NK-92 (cell line): ENCODE measurements around the gene ARSG.
"Not testable (repeated sequence)": the region's sequence is repeated elsewhere in the genome, so short reads cannot be mapped to it uniquely, and the experiment has no call there.

Experiments used
- DNase-seq: peaks from one replicate; lab custom pipeline; 2025; ENCODE audit not compliant: unreplicated experiment; lab: John Stamatoyannopoulos, UW

Gene ARSG

GRCh38 chr17:68365469-68365868 lies 74.2 kb downstream of the ARSG start:
- DNase-seq: no peak

- DNase-seq: no peak
These were observed 77.1 kb downstream of the ARSG start for GRCh38 chr17:68368387-68368786.

GRCh38 chr17:68375566-68375965 lies 84.3 kb downstream of the ARSG start:
- DNase-seq: no peak

- DNase-seq: not testable (repeated sequence)
These were observed 84.9 kb downstream of the ARSG start for GRCh38 chr17:68376178-68376577.

GRCh38 chr17:68377771-68378267 lies 86.5 kb downstream of the ARSG start:
- DNase-seq: no peak

- DNase-seq: no peak
These were observed 87.2 kb downstream of the ARSG start for GRCh38 chr17:68378268-68379176.

- DNase-seq: no peak
These were observed 87.8 kb downstream of the ARSG start for GRCh38 chr17:68379177-68379510.

- DNase-seq: no peak
These were observed 88.7 kb downstream of the ARSG start for GRCh38 chr17:68379692-68380677.

GRCh38 chr17:68381076-68381900 lies 90.0 kb downstream of the ARSG start:
- DNase-seq: no peak

GRCh38 chr17:68382582-68383085 lies 91.3 kb downstream of the ARSG start:
- no peak for DNase-seq

- DNase-seq: no peak
These were observed 91.8 kb downstream of the ARSG start for GRCh38 chr17:68383120-68383442.

GRCh38 chr17:68383443-68384321 lies 92.4 kb downstream of the ARSG start:
- no peak for DNase-seq

GRCh38 chr17:68384471-68384870 lies 93.2 kb downstream of the ARSG start:
- DNase-seq: no peak

GRCh38 chr17:68384941-68385340 lies 93.6 kb downstream of the ARSG start:
- DNase-seq: no peak

- DNase-seq: no peak
These were observed 94.4 kb downstream of the ARSG start for GRCh38 chr17:68385490-68386215.

GRCh38 chr17:68387435-68388218 lies 96.3 kb downstream of the ARSG start:
- no peak for DNase-seq

- no peak for DNase-seq
These were observed 97.7 kb downstream of the ARSG start for GRCh38 chr17:68389041-68389440.

- DNase-seq: no peak
These were observed 99.7 kb downstream of the ARSG start for GRCh38 chr17:68390888-68391545.
